K562 (cell line): ENCODE data around the gene TRIM13. TPM values are rescaled to one million over a fixed set of nuclear protein-coding genes. Genes with fewer than 3 reads are reported as not detected.

Experiments
- AFF1 ChIP-seq, 2 experiments: fragments of 450-650 bp; IDR thresholded peaks; 2 replicates each; pipeline ENCODE4 v1.6.1; 2018; ENCODE audit warnings: mild to moderate bottlenecking in 2 of 2, low read depth in 1 of 2; ENCODE audit not compliant: partially characterized antibody in 2 of 2
- ARID4B ChIP-seq: sonication (generic); formaldehyde crosslinking; IDR thresholded peaks from 2 replicates; pipeline ENCODE4 v1.8.0; 2022; ENCODE audit warnings: mild to moderate bottlenecking, missing genetic modification reagents
- CBX5 ChIP-seq: IDR thresholded peaks from 2 replicates; pipeline ENCODE4 v1.6.1; 2014; ENCODE audit warnings: low read depth, borderline replicate concordance
- ETS2 ChIP-seq: IDR thresholded peaks from 2 replicates; pipeline ENCODE4 v1.6.1; 2016; ENCODE audit warnings: borderline replicate concordance, missing genetic modification characterization, mild to moderate bottlenecking, moderate library complexity, missing compliant biosample characterization; ENCODE audit not compliant: poor library complexity, severe bottlenecking
- HMGN3 ChIP-seq: IDR thresholded peaks from 2 replicates; pipeline ENCODE4 v1.6.1; 2011; ENCODE audit warnings: borderline replicate concordance, low read depth, mild to moderate bottlenecking, mixed read lengths, low read length; ENCODE audit not compliant: insufficient read length; ENCODE audit errors: extremely low read depth
- MCM2 ChIP-seq: fragments of 450-650 bp; IDR thresholded peaks from 2 replicates; pipeline ENCODE4 v1.6.1; 2017; ENCODE audit warnings: low read depth, mild to moderate bottlenecking
- MTA1 ChIP-seq: fragments of 450-650 bp; IDR thresholded peaks from 2 replicates; pipeline ENCODE4 v1.6.1; 2017; ENCODE audit warnings: borderline replicate concordance
- MXI1 ChIP-seq: IDR thresholded peaks from 2 replicates; pipeline ENCODE4 v1.6.1; 2011; ENCODE audit warnings: low read depth, mild to moderate bottlenecking, improper control_type of control experiment, low read length
- SAFB ChIP-seq: fragments of 200-400 bp; formaldehyde crosslinking; IDR thresholded peaks from 2 replicates; pipeline ENCODE4 v1.6.1; 2017; ENCODE audit warnings: low read depth, low read length, borderline replicate concordance
- TEAD1 ChIP-seq, 2 experiments: fragments of 450-650 bp in 1 of 2; sonication (generic) in 1 of 2; formaldehyde crosslinking; IDR thresholded peaks; 2 replicates each; pipeline versions ENCODE4 v1.4.0 to v1.8.0; 2020 to 2022; ENCODE audit warnings: mild to moderate bottlenecking in 2 of 2, missing genetic modification reagents in 1 of 2
- TSC22D4 ChIP-seq: fragments of 450-650 bp; IDR thresholded peaks from 2 replicates; pipeline ENCODE4 v1.6.1; 2016; ENCODE audit warnings: missing genetic modification characterization, missing biosample characterization, control low read depth
- ZNF146 ChIP-seq: IDR thresholded peaks from one replicate; pipeline ENCODE4 v1.6.1; 2018; ENCODE audit warnings: missing compliant biosample characterization; ENCODE audit not compliant: unreplicated experiment
- polyA plus RNA-seq, 8 experiments: library from polyadenylated mRNA; depleted of rRNA in 4 of 8; stranded (reverse) in 5 of 8; unstranded in 3 of 8; fragments of >200 nt; fragmentation: Nextera tagmentation in 2 of 8; fragmentation: Illumina TruSeq in 1 of 8; extraction: Ambion mirVana in 2 of 8; extraction: Trizol in 1 of 8; gene quantifications; 2 replicates each; pipeline versions ENCODE4 v1.2.1 to v1.2.3, GENCODE V29; 2011 to 2014; ENCODE audit warnings: inconsistent platforms in 1 of 8, missing spikeins in 1 of 8
- total RNA-seq, 7 experiments: library from RNA; depleted of rRNA in 6 of 7; stranded (reverse); fragments of >200 nt in 6 of 7; fragmentation: Illumina TruSeq in 2 of 7; extraction: Trizol in 2 of 7; gene quantifications; 2 replicates each; pipeline versions ENCODE4 v1.2.1 to v1.2.3, GENCODE V29; 2011 to 2021; ENCODE audit warnings: low replicate concordance in 1 of 7
- TF ChIP-seq, protein P1 (sequence below), 3 experiments: fragments of 200-800 bp in 1 of 3; fragments of 250-450 bp in 1 of 3; fragments of 450-650 bp in 1 of 3; sonication (Bioruptor Pico) in 1 of 3; sonication (Bioruptor generic) in 1 of 3; formaldehyde crosslinking in 1 of 3; IDR thresholded peaks; 2 replicates each; pipeline versions ENCODE4 v1.6.1 to v1.8.0; 2016 to 2022; ENCODE audit warnings: mild to moderate bottlenecking in 2 of 3, missing genetic modification characterization in 2 of 3, missing compliant biosample characterization in 1 of 3, moderate library complexity in 1 of 3

TRIM13 gene
- total and polyA plus RNA-seq, 9 of the 15 experiments (the other 6 are each of a cell fraction or from before 2014, with no cell fraction given): 12.1 to 30.6 (median 17.8) TPM

- TF ChIP-seq, protein P1, sequence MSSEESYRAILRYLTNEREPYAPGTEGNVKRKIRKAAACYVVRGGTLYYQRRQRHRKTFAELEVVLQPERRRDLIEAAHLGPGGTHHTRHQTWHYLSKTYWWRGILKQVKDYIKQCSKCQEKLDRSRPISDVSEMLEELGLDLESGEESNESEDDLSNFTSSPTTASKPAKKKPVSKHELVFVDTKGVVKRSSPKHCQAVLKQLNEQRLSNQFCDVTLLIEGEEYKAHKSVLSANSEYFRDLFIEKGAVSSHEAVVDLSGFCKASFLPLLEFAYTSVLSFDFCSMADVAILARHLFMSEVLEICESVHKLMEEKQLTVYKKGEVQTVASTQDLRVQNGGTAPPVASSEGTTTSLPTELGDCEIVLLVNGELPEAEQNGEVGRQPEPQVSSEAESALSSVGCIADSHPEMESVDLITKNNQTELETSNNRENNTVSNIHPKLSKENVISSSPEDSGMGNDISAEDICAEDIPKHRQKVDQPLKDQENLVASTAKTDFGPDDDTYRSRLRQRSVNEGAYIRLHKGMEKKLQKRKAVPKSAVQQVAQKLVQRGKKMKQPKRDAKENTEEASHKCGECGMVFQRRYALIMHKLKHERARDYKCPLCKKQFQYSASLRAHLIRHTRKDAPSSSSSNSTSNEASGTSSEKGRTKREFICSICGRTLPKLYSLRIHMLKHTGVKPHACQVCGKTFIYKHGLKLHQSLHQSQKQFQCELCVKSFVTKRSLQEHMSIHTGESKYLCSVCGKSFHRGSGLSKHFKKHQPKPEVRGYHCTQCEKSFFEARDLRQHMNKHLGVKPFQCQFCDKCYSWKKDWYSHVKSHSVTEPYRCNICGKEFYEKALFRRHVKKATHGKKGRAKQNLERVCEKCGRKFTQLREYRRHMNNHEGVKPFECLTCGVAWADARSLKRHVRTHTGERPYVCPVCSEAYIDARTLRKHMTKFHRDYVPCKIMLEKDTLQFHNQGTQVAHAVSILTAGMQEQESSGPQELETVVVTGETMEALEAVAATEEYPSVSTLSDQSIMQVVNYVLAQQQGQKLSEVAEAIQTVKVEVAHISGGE (CRISPR knock-in tag; IDR thresholded peaks at IDR 0.05): peak in 2 of 3 experiments; percentile 61 to 85; a peak in 3 of 6 replicates
- TF ChIP-seq MXI1 (no peak), MCM2 (no peak), TEAD1 (CRISPR knock-in tag; IDR thresholded peaks at IDR 0.05) (no peak), HMGN3 (no peak), TSC22D4 (tag) (no peak), MTA1 (no peak), AFF1 (IDR thresholded peaks at IDR 0.05; ENCODE audit: low read depth in 1 of 2, partially characterized antibody in 2 of 2) (no peak), SAFB (peak; percentile 68; the same call in 1 of the 2 replicates), ZNF146 (no peak), CBX5 (no peak), ARID4B (CRISPR knock-in tag) (no peak; the same call in 1 of the 2 replicates), ETS2 (tag) (no peak)
These were observed 504 bp upstream of the TRIM13 start (continued) for GRCh38 chr13:49996161-49996915.
